NCI-H2171 treated with DMSO at 0.1 percent for 48 hours (cell line): Measurements from ENCODE around the gene CPSF6.

Experiments
- DNase-seq: peaks from one replicate; lab custom pipeline; 2025; lab: John Stamatoyannopoulos, UW

CPSF6 gene

GRCh38 chr12:69321351-69321750 is 82.0 kb downstream of the CPSF6 start:
- no peak for DNase-seq
